Astrocyte (in vitro differentiated cells and primary cell): ENCODE data around the gene ZHX3.

ENCODE experiments used
- EZH2 ChIP-seq: IDR thresholded peaks from 2 replicates; pipeline ENCODE4 v1.6.1; 2012; ENCODE audit warnings: mild to moderate bottlenecking, low read length, inconsistent platforms; ENCODE audit not compliant: insufficient read depth
- TF ChIP-seq, protein P1 (sequence below): IDR thresholded peaks from 2 replicates; pipeline ENCODE4 v1.5.1; 2011; ENCODE audit warnings: low read depth, mild to moderate bottlenecking, inconsistent platforms, low read length, moderate library complexity; ENCODE audit not compliant: insufficient read depth

DNA sequence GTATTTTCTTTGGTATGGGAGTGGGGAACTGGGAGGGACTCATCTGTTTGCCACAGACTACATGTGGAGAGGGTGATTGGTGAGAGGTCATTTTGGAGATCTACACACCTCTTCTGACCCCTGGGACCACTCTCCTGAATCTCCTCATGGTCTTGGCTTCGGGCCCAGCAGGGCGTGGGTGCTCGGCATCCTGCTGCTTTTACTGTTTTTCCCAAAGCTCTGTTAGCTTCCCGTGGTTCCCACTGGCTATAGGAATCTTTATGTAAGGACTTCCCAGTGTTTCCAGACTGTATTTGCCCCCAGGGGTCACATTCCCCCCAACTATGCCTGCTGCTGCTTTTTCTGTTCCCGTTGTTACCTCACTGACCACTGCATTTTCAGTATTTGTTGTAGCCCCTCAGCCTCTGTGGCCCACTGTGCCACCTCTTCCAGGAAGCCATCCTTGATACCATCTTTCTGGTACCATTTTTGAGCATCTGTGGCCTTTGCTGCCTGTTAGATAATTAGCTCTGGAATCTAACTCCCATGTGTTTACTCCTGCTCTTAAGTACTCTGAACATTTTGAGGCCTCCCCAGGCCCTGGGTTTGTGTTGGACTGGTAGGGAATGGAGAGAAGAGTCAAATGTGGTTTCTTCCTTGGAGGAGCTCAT is 165.3 kb downstream of the ZHX3 start:
- TF ChIP-seq, protein P1, sequence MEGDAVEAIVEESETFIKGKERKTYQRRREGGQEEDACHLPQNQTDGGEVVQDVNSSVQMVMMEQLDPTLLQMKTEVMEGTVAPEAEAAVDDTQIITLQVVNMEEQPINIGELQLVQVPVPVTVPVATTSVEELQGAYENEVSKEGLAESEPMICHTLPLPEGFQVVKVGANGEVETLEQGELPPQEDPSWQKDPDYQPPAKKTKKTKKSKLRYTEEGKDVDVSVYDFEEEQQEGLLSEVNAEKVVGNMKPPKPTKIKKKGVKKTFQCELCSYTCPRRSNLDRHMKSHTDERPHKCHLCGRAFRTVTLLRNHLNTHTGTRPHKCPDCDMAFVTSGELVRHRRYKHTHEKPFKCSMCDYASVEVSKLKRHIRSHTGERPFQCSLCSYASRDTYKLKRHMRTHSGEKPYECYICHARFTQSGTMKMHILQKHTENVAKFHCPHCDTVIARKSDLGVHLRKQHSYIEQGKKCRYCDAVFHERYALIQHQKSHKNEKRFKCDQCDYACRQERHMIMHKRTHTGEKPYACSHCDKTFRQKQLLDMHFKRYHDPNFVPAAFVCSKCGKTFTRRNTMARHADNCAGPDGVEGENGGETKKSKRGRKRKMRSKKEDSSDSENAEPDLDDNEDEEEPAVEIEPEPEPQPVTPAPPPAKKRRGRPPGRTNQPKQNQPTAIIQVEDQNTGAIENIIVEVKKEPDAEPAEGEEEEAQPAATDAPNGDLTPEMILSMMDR = no peak
- no peak for TF ChIP-seq EZH2
